K562 (cell line): ENCODE data around the gene OTP. TPM values are rescaled to one million over a fixed set of nuclear protein-coding genes. Genes with fewer than 3 reads are reported as not detected.
A peak's percentile ranks its signal among the peaks of the same experiment; 100 is the strongest.

Experiments used
- ARID1B ChIP-seq: fragments of 450-650 bp; IDR thresholded peaks from 2 replicates; pipeline ENCODE4 v1.6.1; 2016; ENCODE audit warnings: antibody characterized with exemption, mild to moderate bottlenecking, inconsistent platforms
- DPF2 ChIP-seq: fragments of 450-650 bp; IDR thresholded peaks from 2 replicates; pipeline ENCODE4 v1.6.1; 2016
- ETV1 ChIP-seq: fragments of 450-650 bp; conservative IDR thresholded peaks from 2 replicates; pipeline ENCODE4 v1.6.1; 2016; ENCODE audit warnings: missing genetic modification characterization, control low read depth, low read depth, missing compliant biosample characterization
- TEAD1 ChIP-seq, 2 experiments: fragments of 450-650 bp in 1 of 2; sonication (generic) in 1 of 2; formaldehyde crosslinking; IDR thresholded peaks; 2 replicates each; pipeline versions ENCODE4 v1.4.0 to v1.8.0; 2020 to 2022; ENCODE audit warnings: mild to moderate bottlenecking in 2 of 2, missing genetic modification reagents in 1 of 2
- ZNF766 ChIP-seq: fragments of 200-800 bp; sonication (Bioruptor generic); conservative IDR thresholded peaks from 2 replicates; pipeline ENCODE4 v1.6.1; 2016; ENCODE audit warnings: missing genetic modification characterization, missing compliant biosample characterization
- polyA plus RNA-seq, 8 experiments: library from polyadenylated mRNA; depleted of rRNA in 4 of 8; stranded (reverse) in 5 of 8; unstranded in 3 of 8; fragments of >200 nt; fragmentation: Nextera tagmentation in 2 of 8; fragmentation: Illumina TruSeq in 1 of 8; extraction: Ambion mirVana in 2 of 8; extraction: Trizol in 1 of 8; gene quantifications; 2 replicates each; pipeline versions ENCODE4 v1.2.1 to v1.2.3, GENCODE V29; 2011 to 2014; ENCODE audit warnings: inconsistent platforms in 1 of 8, missing spikeins in 1 of 8
- total RNA-seq, 7 experiments: library from RNA; depleted of rRNA in 6 of 7; stranded (reverse); fragments of >200 nt in 6 of 7; fragmentation: Illumina TruSeq in 2 of 7; extraction: Trizol in 2 of 7; gene quantifications; 2 replicates each; pipeline versions ENCODE4 v1.2.1 to v1.2.3, GENCODE V29; 2011 to 2021; ENCODE audit warnings: low replicate concordance in 1 of 7
- TF ChIP-seq, protein P1 (sequence below): fragments of 450-650 bp; IDR thresholded peaks from 2 replicates; pipeline ENCODE4 v1.6.1; 2016; ENCODE audit warnings: mild to moderate bottlenecking
- TF ChIP-seq, protein P2 (sequence below), 2 experiments: fragments of 450-650 bp; IDR thresholded peaks; 2 replicates each; pipeline ENCODE4 v1.6.1; 2018; ENCODE audit warnings: mild to moderate bottlenecking in 2 of 2, low read depth in 1 of 2; ENCODE audit not compliant: partially characterized antibody in 2 of 2
- TF ChIP-seq, protein P3 (sequence below): fragments of 250-450 bp; sonication (Bioruptor Pico); IDR thresholded peaks from 2 replicates; pipeline ENCODE4 v1.5.0; 2021; ENCODE audit warnings: mild to moderate bottlenecking, moderate library complexity
- TF ChIP-seq, protein P4 (sequence below): fragments of 450-650 bp; IDR thresholded peaks from 2 replicates; pipeline ENCODE4 v1.6.1; 2016; ENCODE audit warnings: borderline replicate concordance
- TF ChIP-seq, protein P5 (sequence below): sonication (generic); formaldehyde crosslinking; IDR thresholded peaks from 2 replicates; pipeline ENCODE4 v1.9.0; 2022; ENCODE audit warnings: mild to moderate bottlenecking, missing genetic modification reagents

The OTP gene
- total and polyA plus RNA-seq, 9 of the 15 experiments (the other 6 are each of a cell fraction or from before 2014, with no cell fraction given): 0.04 to 0.16 (median 0.06) TPM; not detected in 4

DNA sequence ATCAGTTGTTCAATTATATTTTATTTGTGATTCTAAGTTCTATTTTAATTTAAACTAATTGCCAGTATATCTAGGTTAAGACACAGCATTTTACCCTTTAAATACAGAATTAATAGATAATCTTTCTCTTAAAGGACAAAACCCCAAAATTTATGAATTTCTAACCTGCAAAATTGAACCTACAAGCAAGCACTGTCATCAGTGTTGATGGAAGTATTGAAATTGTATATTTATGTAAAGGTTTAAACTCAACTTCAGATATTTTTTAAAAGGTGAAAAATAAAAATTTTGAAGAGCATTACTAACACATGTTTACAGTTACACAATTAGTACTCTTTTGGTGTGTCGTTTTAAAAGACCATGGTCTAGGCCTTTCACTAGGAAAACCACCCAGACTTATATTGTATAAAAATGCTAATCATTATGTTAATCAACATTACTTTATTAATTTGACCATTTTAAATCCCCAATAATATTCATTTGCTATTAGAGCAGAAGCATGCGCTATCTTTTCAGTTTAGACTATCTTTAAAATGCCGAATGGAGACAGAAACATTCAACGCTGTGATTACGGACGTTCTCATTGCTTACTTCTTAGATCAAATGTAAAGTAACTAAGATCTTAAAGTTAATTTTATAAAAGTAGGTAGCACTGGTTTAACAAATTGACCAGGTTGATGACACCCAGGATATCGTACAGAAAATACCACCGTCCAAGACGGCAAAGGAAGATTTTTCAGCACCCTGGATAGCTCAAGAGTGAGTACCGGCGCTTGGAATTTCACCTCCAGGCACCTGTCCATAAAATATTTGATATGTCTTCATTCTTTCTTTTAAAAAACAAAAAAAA is 3.2 kb downstream of the OTP start (continued):
- TF ChIP-seq TEAD1 (CRISPR knock-in tag; IDR thresholded peaks at IDR 0.05) (peak in 1 of 2 experiments; percentile 66; a peak in 1 of 4 replicates), ARID1B (no peak), DPF2 (no peak), ZNF766 (peak; percentile 60; the same call in 1 of the 2 replicates), ETV1 (tag) (no peak)
- TF ChIP-seq, protein P1, sequence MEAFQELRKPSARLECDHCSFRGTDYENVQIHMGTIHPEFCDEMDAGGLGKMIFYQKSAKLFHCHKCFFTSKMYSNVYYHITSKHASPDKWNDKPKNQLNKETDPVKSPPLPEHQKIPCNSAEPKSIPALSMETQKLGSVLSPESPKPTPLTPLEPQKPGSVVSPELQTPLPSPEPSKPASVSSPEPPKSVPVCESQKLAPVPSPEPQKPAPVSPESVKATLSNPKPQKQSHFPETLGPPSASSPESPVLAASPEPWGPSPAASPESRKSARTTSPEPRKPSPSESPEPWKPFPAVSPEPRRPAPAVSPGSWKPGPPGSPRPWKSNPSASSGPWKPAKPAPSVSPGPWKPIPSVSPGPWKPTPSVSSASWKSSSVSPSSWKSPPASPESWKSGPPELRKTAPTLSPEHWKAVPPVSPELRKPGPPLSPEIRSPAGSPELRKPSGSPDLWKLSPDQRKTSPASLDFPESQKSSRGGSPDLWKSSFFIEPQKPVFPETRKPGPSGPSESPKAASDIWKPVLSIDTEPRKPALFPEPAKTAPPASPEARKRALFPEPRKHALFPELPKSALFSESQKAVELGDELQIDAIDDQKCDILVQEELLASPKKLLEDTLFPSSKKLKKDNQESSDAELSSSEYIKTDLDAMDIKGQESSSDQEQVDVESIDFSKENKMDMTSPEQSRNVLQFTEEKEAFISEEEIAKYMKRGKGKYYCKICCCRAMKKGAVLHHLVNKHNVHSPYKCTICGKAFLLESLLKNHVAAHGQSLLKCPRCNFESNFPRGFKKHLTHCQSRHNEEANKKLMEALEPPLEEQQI: 0 out of 2 replicates have a peak, but pooled peaks have one; percentile 64
- TF ChIP-seq, protein P2, sequence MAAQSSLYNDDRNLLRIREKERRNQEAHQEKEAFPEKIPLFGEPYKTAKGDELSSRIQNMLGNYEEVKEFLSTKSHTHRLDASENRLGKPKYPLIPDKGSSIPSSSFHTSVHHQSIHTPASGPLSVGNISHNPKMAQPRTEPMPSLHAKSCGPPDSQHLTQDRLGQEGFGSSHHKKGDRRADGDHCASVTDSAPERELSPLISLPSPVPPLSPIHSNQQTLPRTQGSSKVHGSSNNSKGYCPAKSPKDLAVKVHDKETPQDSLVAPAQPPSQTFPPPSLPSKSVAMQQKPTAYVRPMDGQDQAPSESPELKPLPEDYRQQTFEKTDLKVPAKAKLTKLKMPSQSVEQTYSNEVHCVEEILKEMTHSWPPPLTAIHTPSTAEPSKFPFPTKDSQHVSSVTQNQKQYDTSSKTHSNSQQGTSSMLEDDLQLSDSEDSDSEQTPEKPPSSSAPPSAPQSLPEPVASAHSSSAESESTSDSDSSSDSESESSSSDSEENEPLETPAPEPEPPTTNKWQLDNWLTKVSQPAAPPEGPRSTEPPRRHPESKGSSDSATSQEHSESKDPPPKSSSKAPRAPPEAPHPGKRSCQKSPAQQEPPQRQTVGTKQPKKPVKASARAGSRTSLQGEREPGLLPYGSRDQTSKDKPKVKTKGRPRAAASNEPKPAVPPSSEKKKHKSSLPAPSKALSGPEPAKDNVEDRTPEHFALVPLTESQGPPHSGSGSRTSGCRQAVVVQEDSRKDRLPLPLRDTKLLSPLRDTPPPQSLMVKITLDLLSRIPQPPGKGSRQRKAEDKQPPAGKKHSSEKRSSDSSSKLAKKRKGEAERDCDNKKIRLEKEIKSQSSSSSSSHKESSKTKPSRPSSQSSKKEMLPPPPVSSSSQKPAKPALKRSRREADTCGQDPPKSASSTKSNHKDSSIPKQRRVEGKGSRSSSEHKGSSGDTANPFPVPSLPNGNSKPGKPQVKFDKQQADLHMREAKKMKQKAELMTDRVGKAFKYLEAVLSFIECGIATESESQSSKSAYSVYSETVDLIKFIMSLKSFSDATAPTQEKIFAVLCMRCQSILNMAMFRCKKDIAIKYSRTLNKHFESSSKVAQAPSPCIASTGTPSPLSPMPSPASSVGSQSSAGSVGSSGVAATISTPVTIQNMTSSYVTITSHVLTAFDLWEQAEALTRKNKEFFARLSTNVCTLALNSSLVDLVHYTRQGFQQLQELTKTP (IDR thresholded peaks at IDR 0.05; ENCODE audit: low read depth in 1 of 2, partially characterized antibody in 2 of 2): peak in 1 of 2 experiments; percentile 80
- TF ChIP-seq, protein P3, sequence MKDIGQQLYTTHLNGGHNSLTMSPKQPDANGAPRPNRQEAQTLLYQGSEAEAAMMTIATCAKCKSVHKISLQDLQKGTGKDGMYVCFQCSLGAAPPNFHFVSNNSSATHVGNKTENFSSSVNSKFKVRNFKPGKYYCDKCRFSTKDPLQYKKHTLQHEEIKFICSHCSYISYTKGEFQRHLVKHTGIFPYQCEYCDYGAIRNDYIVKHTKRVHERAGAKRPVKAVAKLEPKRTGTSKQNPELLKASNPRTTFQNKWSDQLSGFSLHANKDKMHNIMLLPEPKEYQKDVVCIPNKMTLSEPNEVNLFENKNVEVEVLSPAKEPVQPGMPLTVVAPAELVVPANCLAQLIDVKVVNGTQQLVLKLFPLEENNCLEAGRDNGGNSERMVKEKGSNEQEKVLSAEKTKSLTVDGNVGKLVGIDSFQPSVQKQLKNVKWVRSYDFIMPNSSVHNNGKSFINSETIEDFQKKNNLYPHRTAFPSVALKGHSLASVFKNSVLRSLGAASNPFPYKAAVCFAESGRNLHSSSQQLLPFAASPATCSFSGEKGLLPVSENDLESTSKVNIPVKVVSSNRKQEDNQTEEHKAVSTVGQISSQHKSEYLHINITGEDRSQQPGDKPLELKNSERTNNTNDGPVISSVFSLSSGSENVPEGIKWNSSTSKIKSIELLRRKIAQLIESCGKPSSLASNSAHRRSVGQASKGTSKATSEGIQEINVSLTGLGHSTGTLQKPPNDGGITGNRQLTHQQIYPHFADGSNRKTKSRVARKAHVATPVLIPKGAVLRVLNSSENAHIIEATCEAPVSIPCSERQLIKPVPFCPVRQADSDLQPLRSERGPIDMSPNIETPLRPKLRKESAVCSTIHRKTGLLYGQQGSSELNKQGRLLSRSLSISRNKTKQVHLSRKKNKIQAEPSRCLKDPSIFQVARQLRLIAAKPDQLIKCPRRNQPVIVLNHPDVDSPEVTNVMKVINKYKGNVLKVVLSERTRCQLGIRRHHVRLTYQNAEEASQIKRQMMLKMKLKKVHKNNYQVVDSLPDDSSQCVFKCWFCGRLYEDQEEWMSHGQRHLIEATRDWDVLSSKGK (CRISPR knock-in tag): no peak
- TF ChIP-seq, protein P4, sequence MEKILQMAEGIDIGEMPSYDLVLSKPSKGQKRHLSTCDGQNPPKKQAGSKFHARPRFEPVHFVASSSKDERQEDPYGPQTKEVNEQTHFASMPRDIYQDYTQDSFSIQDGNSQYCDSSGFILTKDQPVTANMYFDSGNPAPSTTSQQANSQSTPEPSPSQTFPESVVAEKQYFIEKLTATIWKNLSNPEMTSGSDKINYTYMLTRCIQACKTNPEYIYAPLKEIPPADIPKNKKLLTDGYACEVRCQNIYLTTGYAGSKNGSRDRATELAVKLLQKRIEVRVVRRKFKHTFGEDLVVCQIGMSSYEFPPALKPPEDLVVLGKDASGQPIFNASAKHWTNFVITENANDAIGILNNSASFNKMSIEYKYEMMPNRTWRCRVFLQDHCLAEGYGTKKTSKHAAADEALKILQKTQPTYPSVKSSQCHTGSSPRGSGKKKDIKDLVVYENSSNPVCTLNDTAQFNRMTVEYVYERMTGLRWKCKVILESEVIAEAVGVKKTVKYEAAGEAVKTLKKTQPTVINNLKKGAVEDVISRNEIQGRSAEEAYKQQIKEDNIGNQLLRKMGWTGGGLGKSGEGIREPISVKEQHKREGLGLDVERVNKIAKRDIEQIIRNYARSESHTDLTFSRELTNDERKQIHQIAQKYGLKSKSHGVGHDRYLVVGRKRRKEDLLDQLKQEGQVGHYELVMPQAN: no peak
- TF ChIP-seq, protein P5, sequence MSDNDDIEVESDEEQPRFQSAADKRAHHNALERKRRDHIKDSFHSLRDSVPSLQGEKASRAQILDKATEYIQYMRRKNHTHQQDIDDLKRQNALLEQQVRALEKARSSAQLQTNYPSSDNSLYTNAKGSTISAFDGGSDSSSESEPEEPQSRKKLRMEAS (CRISPR knock-in tag): no peak
- TF ChIP-seq, all 486 proteins: peak for 14
